B cell (primary cell): ENCODE data around the gene PTPRM.

Source experiments
- EZH2 ChIP-seq: IDR thresholded peaks from 2 replicates; pipeline ENCODE4 v1.6.1; 2012; ENCODE audit warnings: borderline replicate concordance, low read depth, mild to moderate bottlenecking, moderate library complexity, low read length; ENCODE audit not compliant: insufficient read depth, poor library complexity, severe bottlenecking
- TF ChIP-seq, protein P1 (sequence below): fragments of 200-600 bp; IDR thresholded peaks from one replicate; pipeline ENCODE4 v1.8.0; 2022; ENCODE audit warnings: antibody characterized with exemption, mild to moderate bottlenecking

DNA sequence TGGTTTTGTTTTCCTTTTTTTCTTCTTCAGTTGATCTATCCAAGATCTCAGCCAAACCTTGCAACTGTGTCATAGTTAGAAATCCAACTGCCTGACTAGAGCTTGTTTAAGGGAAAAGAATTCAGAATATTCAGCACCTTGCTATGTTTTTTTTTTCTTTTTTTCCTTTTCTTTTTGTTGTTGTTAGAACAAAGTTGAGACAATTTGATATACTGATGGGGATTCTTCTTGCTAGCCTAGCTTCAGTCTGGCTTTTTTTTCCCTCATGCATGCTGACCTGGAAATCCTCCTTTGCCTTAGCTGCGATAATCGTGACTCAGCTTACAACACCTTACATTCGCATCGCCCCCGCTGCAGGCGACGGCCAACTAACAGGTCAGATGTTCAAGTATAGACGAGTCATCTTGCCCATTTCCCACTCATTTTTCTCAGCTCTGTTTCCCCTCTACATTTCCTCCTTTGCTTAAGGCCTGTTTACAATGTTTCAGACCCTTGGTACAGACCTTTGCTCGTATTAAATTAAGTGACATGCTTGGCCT lies 554.9 kb downstream of the PTPRM start:
- TF ChIP-seq, protein P1, sequence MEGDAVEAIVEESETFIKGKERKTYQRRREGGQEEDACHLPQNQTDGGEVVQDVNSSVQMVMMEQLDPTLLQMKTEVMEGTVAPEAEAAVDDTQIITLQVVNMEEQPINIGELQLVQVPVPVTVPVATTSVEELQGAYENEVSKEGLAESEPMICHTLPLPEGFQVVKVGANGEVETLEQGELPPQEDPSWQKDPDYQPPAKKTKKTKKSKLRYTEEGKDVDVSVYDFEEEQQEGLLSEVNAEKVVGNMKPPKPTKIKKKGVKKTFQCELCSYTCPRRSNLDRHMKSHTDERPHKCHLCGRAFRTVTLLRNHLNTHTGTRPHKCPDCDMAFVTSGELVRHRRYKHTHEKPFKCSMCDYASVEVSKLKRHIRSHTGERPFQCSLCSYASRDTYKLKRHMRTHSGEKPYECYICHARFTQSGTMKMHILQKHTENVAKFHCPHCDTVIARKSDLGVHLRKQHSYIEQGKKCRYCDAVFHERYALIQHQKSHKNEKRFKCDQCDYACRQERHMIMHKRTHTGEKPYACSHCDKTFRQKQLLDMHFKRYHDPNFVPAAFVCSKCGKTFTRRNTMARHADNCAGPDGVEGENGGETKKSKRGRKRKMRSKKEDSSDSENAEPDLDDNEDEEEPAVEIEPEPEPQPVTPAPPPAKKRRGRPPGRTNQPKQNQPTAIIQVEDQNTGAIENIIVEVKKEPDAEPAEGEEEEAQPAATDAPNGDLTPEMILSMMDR, result no peak
- TF ChIP-seq EZH2, result no peak
